ENCODE data around the gene PRSS36.

Gene PRSS36

DNA sequence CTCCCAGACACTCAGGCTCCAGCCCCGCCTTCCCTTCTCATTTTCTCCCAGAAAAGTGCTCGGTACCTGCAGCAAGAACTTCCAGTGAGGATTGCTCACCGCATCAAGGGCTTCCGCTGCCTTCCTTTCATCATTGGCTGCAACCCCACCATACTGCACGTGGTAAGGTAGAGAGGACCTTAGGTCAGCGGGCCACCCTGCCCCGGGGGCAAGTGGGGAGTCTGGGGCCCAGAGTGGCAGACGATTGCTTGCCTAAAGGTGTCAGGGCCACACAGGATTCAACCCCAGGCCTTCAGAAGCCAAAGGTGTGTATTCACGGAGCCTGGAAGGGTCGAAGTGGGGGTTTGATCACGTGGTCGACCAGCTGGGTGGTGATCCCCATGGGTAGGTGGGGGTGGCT, 40.2 kb downstream of the PRSS36 start:
- Histone ChIP-seq H3K27ac (no peak overlapping the region), H3K4me3 (IDR thresholded peaks at IDR 0.05; ENCODE audit: insufficient read depth, low read depth, low read length) (no peak overlapping the region), H3K4me2 (peak overlapping the region; percentile 98; the same call in 1 of the 2 replicates)

DNA sequence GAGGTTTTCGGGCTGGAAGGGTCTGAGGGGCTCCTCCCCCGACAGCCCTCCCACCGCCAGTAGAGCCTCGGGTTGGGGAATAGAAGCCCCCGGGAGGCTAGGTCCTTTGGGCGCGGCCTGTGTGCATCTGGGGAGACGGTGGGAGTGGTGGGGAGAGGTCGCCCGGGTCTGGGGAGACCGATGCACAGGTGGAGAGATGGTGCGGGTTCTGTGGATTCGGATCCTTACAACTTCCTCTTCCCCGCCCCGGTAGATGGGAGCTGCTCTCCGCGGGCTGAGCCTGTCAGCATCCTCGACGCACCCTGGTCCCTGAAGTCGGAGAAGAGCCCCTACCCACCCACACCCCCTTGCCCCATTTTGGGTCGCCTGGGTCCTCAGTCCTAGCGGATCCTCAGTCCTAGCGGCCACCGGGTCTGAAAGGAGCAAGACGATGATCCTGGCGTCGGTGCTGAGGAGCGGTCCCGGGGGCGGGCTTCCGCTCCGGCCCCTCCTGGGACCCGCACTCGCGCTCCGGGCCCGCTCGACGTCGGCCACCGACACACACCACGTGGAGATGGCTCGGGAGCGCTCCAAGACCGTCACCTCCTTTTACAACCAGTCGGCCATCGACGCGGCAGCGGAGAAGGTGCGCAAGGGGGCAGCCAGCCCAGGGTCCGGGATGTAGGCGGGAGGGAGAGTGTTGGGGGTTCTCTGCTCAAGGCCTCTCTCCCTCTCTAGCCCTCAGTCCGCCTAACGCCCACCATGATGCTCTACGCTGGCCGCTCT, 40.9 kb downstream of the PRSS36 start:
- peak overlapping the region; percentile 87 for H3K27ac ChIP-seq
- H3K27me3 ChIP-seq (ENCODE audit: insufficient read depth, low read depth) = no peaks in the 10 kb centered on the region
- H4K20me1 ChIP-seq (ENCODE audit: insufficient read depth) = no peaks in the 10 kb centered on the region

More for the DNA sequence above, 40.2 kb downstream of the PRSS36 start:
- Histone ChIP-seq H3K27me3 (ENCODE audit: insufficient read depth, low read depth) (no peaks in the 10 kb centered on the region), H3K4me1 (ENCODE audit: low read depth, poor library complexity, severe bottlenecking) (peaks cover 21% of the 10 kb centered on the region), H3K79me2 (ENCODE audit: insufficient read depth, low read depth) (peaks cover 14% of the 10 kb centered on the region; the same call in 1 of the 2 replicates), H3K9ac (no peak overlapping the region), H2AFZ (ENCODE audit: low read depth) (no peak overlapping the region), H3K36me3 (ENCODE audit: insufficient read depth) (no peaks in the 10 kb centered on the region), H4K20me1 (ENCODE audit: insufficient read depth) (no peaks in the 10 kb centered on the region)
- TF ChIP-seq, protein P1, sequence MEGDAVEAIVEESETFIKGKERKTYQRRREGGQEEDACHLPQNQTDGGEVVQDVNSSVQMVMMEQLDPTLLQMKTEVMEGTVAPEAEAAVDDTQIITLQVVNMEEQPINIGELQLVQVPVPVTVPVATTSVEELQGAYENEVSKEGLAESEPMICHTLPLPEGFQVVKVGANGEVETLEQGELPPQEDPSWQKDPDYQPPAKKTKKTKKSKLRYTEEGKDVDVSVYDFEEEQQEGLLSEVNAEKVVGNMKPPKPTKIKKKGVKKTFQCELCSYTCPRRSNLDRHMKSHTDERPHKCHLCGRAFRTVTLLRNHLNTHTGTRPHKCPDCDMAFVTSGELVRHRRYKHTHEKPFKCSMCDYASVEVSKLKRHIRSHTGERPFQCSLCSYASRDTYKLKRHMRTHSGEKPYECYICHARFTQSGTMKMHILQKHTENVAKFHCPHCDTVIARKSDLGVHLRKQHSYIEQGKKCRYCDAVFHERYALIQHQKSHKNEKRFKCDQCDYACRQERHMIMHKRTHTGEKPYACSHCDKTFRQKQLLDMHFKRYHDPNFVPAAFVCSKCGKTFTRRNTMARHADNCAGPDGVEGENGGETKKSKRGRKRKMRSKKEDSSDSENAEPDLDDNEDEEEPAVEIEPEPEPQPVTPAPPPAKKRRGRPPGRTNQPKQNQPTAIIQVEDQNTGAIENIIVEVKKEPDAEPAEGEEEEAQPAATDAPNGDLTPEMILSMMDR (conservative IDR thresholded peaks at IDR 0.05; ENCODE audit: low read depth, low read length) = no peak

DNA sequence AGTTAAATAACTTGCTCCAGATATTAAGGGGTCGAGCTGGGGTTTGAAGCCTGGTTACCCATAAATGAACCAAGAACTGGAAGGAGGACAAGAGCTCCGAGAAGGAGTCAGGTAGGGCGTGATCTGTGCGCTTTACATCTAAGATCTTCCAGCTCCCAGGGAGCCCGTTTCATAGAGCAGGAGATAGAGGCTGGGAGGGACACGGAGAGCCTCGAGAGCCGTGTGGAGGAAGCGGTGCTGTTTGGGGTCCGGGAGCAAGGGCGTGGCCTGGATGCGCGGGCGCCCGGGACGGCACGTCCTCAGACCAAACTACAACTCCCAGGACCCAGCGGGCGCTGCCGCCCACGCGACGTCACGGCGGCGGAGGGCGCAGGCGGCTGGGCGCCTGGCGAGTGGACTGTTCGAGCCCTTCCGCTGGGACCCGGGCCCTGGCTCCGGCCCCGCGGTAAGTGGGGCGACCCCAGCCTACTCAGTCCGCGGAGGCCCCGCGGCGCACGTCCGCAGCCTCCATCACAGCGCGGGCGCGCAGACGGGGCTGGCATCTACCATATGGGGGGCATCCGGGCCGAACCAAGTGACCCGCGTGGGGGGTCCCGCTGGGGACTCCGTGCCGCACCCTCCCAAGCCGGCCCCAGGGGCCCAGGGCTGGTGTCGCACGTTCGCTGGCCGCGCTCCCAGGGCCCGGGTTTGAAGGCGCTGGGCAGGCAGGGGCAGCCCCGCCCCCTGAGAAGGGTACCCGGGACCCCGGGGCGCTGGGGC, 41.7 kb downstream of the PRSS36 start, which contains the start of gene BCKDK:
TSS of gene BCKDK (plus strand) at position 352 of the 759 bp plus-strand sequence. CDS start 838 bp downstream, outside the sequence.
- H3K79me2 ChIP-seq (ENCODE audit: insufficient read depth, low read depth) = peaks cover 14% of the 10 kb centered on the region; the same call in 1 of the 2 replicates
- peaks cover 21% of the 10 kb centered on the region for H3K4me1 ChIP-seq (ENCODE audit: low read depth, poor library complexity, severe bottlenecking)
- peak within 1 kb of the TSS; percentile 87 for H3K27ac ChIP-seq

More for the DNA sequence above, 40.9 kb downstream of the PRSS36 start:
- Histone ChIP-seq H3K9ac (peak overlapping the region; percentile 87), H3K4me2 (peak overlapping the region; percentile 98), H3K4me1 (ENCODE audit: low read depth, poor library complexity, severe bottlenecking) (peaks cover 21% of the 10 kb centered on the region), H3K4me3 (IDR thresholded peaks at IDR 0.05; ENCODE audit: insufficient read depth, low read depth, low read length) (no peak overlapping the region), H2AFZ (ENCODE audit: low read depth) (peak overlapping the region; percentile 75), H3K79me2 (ENCODE audit: insufficient read depth, low read depth) (peaks cover 14% of the 10 kb centered on the region; the same call in 1 of the 2 replicates), H3K36me3 (ENCODE audit: insufficient read depth) (no peaks in the 10 kb centered on the region)
- TF ChIP-seq, protein P1 (conservative IDR thresholded peaks at IDR 0.05; ENCODE audit: low read depth, low read length) = no peak

DNA sequence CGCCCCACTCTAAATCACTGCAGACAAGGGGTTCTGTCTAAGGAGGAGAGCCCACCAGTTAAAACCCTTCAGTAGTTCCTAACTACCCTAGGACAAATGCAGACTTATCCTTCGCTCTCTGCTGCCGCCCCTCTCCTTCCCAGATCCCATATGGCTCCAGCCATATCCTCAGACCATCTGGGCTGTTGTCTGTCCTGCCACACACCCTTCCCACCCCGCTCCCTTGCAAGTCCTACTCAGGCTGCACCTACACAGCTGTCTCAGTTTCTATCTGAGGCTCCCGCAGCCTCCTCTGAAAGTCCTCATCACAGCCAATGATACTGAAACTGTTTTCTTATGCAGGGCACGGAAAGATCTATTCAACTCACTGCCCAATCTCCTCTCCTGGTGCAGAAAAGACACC, 42.4 kb downstream of the PRSS36 start:
- H3K4me1 ChIP-seq (ENCODE audit: low read depth, poor library complexity, severe bottlenecking) = peaks cover 21% of the 10 kb centered on the region
- no peaks in the 10 kb centered on the region for H4K20me1 ChIP-seq (ENCODE audit: insufficient read depth)
- H3K4me2 ChIP-seq = peak overlapping the region; percentile 98
- H3K79me2 ChIP-seq (ENCODE audit: insufficient read depth, low read depth) = peaks cover 14% of the 10 kb centered on the region; the same call in 1 of the 2 replicates
- TF ChIP-seq, protein P1 (conservative IDR thresholded peaks at IDR 0.05; ENCODE audit: low read depth, low read length) = no peak
- H3K4me3 ChIP-seq (IDR thresholded peaks at IDR 0.05; ENCODE audit: insufficient read depth, low read depth, low read length) = peak overlapping the region; percentile 67
- no peaks in the 10 kb centered on the region for H3K27me3 ChIP-seq (ENCODE audit: insufficient read depth, low read depth)
- no peaks in the 10 kb centered on the region for H3K36me3 ChIP-seq (ENCODE audit: insufficient read depth)
- peak overlapping the region; percentile 87 for H3K9ac ChIP-seq
- H3K27ac ChIP-seq = peak overlapping the region; percentile 87
- peak overlapping the region; percentile 75 for H2AFZ ChIP-seq (ENCODE audit: low read depth)

More for the DNA sequence above, 41.7 kb downstream of the PRSS36 start, which contains the start of gene BCKDK:
- H3K36me3 ChIP-seq (ENCODE audit: insufficient read depth) = no peaks in the 10 kb centered on the region
- no peaks in the 10 kb centered on the region for H3K27me3 ChIP-seq (ENCODE audit: insufficient read depth, low read depth)
- H3K9ac ChIP-seq = peak within 1 kb of the TSS; percentile 87
- peak within 1 kb of the TSS; percentile 67 for H3K4me3 ChIP-seq (IDR thresholded peaks at IDR 0.05; ENCODE audit: insufficient read depth, low read depth, low read length)
- TF ChIP-seq, protein P1 (conservative IDR thresholded peaks at IDR 0.05; ENCODE audit: low read depth, low read length) = no peak
- H4K20me1 ChIP-seq (ENCODE audit: insufficient read depth) = no peaks in the 10 kb centered on the region
- H2AFZ ChIP-seq (ENCODE audit: low read depth) = peak within 1 kb of the TSS; percentile 75
- peak within 1 kb of the TSS; percentile 98 for H3K4me2 ChIP-seq
